HepG2 (cell line): ENCODE results near the gene MCC. TPM values are rescaled to one million over a fixed set of nuclear protein-coding genes. Genes with fewer than 3 reads are reported as not detected.

ENCODE experiments used
- ATAC-seq: fragments of 200-7000 bp; cut with Tn5 transposase; 3 replicates; pipeline ENCODE4 v1.9.1; 2020; ENCODE audit warnings: mild to moderate bottlenecking, moderate library complexity
- BruUV-seq: library from RNA; stranded (reverse); fragments of 400-500 nt; replicated peaks from 2 replicates; lab custom pipeline; 2021; lab: Mats Ljungman, UMichigan
- CTCF ChIA-PET: fragments of 300-600 bp; formaldehyde crosslinking; extraction: SDS; loops from one replicate; lab custom pipeline; 2021; ENCODE audit warnings: low total read pairs, inconsistent platforms, low intra/inter-chr PET ratio; lab: Yijun Ruan, JAX
- POLR2A ChIA-PET: fragments of 350-600 bp; sonication (Branson Sonifier 250); formaldehyde crosslinking; loops from one replicate; lab custom pipeline; 2020; ENCODE audit warnings: antibody characterized with exemption, inconsistent platforms; lab: Yijun Ruan, JAX
- DNase-seq: peaks from one replicate; pipeline ENCODE4 v3.0.0-alpha.2; 2015; ENCODE audit warnings: low spot score
- FAIRE-seq: peaks from 3 replicates; lab custom pipeline; 2011; peaks lifted over from hg19 to GRCh38; lab: Jason Lieb, UNC
- H2AFZ ChIP-seq: one replicate; pipeline ENCODE4 v1.6.1; 2011; ENCODE audit warnings: low read length, inconsistent platforms
- H3K27ac ChIP-seq: fragments of 300-600 bp; 3 replicates; pipeline ENCODE4 v1.8.0; 2011; ENCODE audit warnings: mixed run types, mild to moderate bottlenecking, mixed read lengths, low read length, inconsistent platforms; ENCODE audit not compliant: insufficient read depth; ENCODE audit errors: extremely low read length
- H3K27me3 ChIP-seq, 2 experiments: fragments of 200-600 bp in 1 of 2; 2 replicates in 1 of 2; 3 replicates in 1 of 2; pipeline versions ENCODE4 v1.6.0 to v1.8.0; 2011; ENCODE audit warnings: low read length in 2 of 2, mild to moderate bottlenecking in 2 of 2, moderate library complexity in 2 of 2, inconsistent platforms in 1 of 2; ENCODE audit not compliant: insufficient read depth in 2 of 2, control insufficient read depth in 1 of 2
- H3K36me3 ChIP-seq, 2 experiments: fragments of 200-600 bp in 1 of 2; replicated peaks in 1 of 2; 2 replicates in 1 of 2; 3 replicates in 1 of 2; pipeline versions ENCODE4 v1.5.1 to v1.8.0; 2011; ENCODE audit warnings: low read length in 2 of 2, inconsistent platforms in 1 of 2; ENCODE audit not compliant: insufficient read depth in 2 of 2, control insufficient read depth in 1 of 2
- H3K4me1 ChIP-seq: 2 replicates; pipeline ENCODE4 v1.5.1; 2012; ENCODE audit warnings: low read length, inconsistent platforms; ENCODE audit not compliant: insufficient read depth
- H3K4me2 ChIP-seq: 2 replicates; pipeline ENCODE4 v1.6.0; 2011; ENCODE audit warnings: low read depth, low read length, inconsistent platforms
- H3K4me3 ChIP-seq, 3 experiments: fragments of 200-600 bp in 1 of 3; sonication (generic), shearing (Covaris generic) in 1 of 3; replicated peaks in 1 of 3; 2 replicates each; pipeline ENCODE4 v1.5.1; 2011 to 2016; ENCODE audit warnings: low read length in 3 of 3, inconsistent platforms in 2 of 3, low read depth in 2 of 3, mild to moderate bottlenecking in 2 of 3, control low read depth in 1 of 3, mixed read lengths in 1 of 3; ENCODE audit not compliant: insufficient read depth in 1 of 3
- H3K79me2 ChIP-seq: one replicate; pipeline ENCODE4 v1.6.1; 2011; ENCODE audit warnings: low read length, inconsistent platforms; ENCODE audit not compliant: insufficient read depth
- H3K9ac ChIP-seq: 2 replicates; pipeline ENCODE4 v1.6.0; 2011; ENCODE audit warnings: mild to moderate bottlenecking, low read depth, low read length, inconsistent platforms; ENCODE audit not compliant: insufficient read depth
- H3K9me3 ChIP-seq: 2 replicates; pipeline ENCODE4 v1.5.1; 2012; ENCODE audit warnings: mild to moderate bottlenecking, low read length
- H4K20me1 ChIP-seq: 2 replicates; pipeline ENCODE4 v1.6.0; 2011; ENCODE audit warnings: inconsistent platforms, mild to moderate bottlenecking, low read length, moderate library complexity; ENCODE audit not compliant: insufficient read depth
- ARID3A ChIP-seq: IDR thresholded peaks from 2 replicates; pipeline ENCODE4 v1.6.1; 2012; ENCODE audit warnings: low read depth, low read length, improper control_type of control experiment
- GTF3A ChIP-seq: sonication (generic); formaldehyde crosslinking; conservative IDR thresholded peaks from 2 replicates; pipeline ENCODE4 v1.4.0; 2020; ENCODE audit warnings: mild to moderate bottlenecking, missing genetic modification reagents
- PAF1 ChIP-seq: IDR thresholded peaks from 2 replicates; pipeline ENCODE4 v1.6.1; 2016; ENCODE audit warnings: missing genetic modification reagents, missing compliant biosample characterization
- PHF5A ChIP-seq: IDR thresholded peaks from one replicate; pipeline ENCODE4 v1.6.1; 2018; ENCODE audit warnings: low read depth, missing genetic modification reagents; ENCODE audit not compliant: unreplicated experiment
- SMC3 ChIP-seq: IDR thresholded peaks from 2 replicates; pipeline ENCODE4 v1.6.1; 2011; ENCODE audit warnings: low read length, improper control_type of control experiment
- SSRP1 ChIP-seq: IDR thresholded peaks from 2 replicates; pipeline ENCODE4 v1.6.1; 2016; ENCODE audit warnings: control low read depth
- STAG1 ChIP-seq: sonication (generic); formaldehyde crosslinking; IDR thresholded peaks from 2 replicates; pipeline ENCODE4 v1.4.0; 2020; ENCODE audit warnings: missing genetic modification reagents
- ZNF224 ChIP-seq: sonication (generic); formaldehyde crosslinking; IDR thresholded peaks from 2 replicates; pipeline ENCODE4 v1.5.0; 2020; ENCODE audit warnings: mild to moderate bottlenecking, missing genetic modification reagents
- ZNF331 ChIP-seq: sonication (generic); formaldehyde crosslinking; IDR thresholded peaks from 2 replicates; pipeline ENCODE4 v1.4.0; 2020; ENCODE audit warnings: missing genetic modification reagents
- WGBS: methylation state at CpG from one replicate; pipeline ENCODE4 v1.1.6; 2017; ENCODE audit warnings: low lambda C conversion rate; 5-methylcytosine and 5-hydroxymethylcytosine counted together
- in situ Hi-C: cut with HindIII; loops from 2 replicates; pipeline ENCODE4 v1.10.0; 2017; ENCODE audit warnings: low pct_unique_long_range_greater_than_20kb; ENCODE audit not compliant: extremely low pct_ligation_motif_present
- intact Hi-C: fragments of 100-400 bp; cut with micrococcal nuclease; formaldehyde crosslinking; loops from one replicate; pipeline ENCODE4 v1.10.0; 2022; ENCODE audit not compliant: unreplicated experiment
- polyA plus RNA-seq, 8 experiments: library from polyadenylated mRNA; depleted of rRNA in 3 of 8; stranded (reverse) in 7 of 8; unstranded in 1 of 8; fragments of >200 nt; fragmentation: Illumina TruSeq in 4 of 8; extraction: Trizol in 4 of 8; gene quantifications; 2 replicates each; pipeline versions ENCODE4 v1.2.1 to v1.2.3, GENCODE V29; 2011 to 2016; ENCODE audit warnings: low read depth in 4 of 8, missing spikeins in 1 of 8, mixed read lengths in 1 of 8; ENCODE audit not compliant: insufficient read depth in 1 of 8
- total RNA-seq, 5 experiments: library from RNA; depleted of rRNA; stranded (reverse); fragments of >200 nt; fragmentation: Illumina TruSeq; extraction: Trizol; gene quantifications; 2 replicates each; pipeline ENCODE4 v1.2.3, GENCODE V29; 2016; ENCODE audit warnings: low read depth in 1 of 5
- TF ChIP-seq, protein P1 (sequence below): sonication (generic); formaldehyde crosslinking; IDR thresholded peaks from 2 replicates; pipeline ENCODE4 v1.5.0; 2020; ENCODE audit warnings: mild to moderate bottlenecking, missing genetic modification reagents, moderate library complexity
- TF ChIP-seq, protein P2 (sequence below): sonication (generic); formaldehyde crosslinking; conservative IDR thresholded peaks from 2 replicates; pipeline ENCODE4 v1.8.0; 2022; ENCODE audit warnings: mild to moderate bottlenecking, moderate library complexity, missing genetic modification reagents

The MCC gene
- total and polyA plus RNA-seq, 2 of the 13 experiments (the other 11 are each of a cell fraction or from before 2014, with no cell fraction given), result 0.55 to 2.4 TPM

GRCh38 chr5:113447498-113448050, 40.7 kb downstream of the MCC start:
- Histone ChIP-seq H2AFZ (no peak overlapping the region), H3K36me3 (no peaks in the 10 kb centered on the region), H3K9me3 (no peaks in the 10 kb centered on the region), H3K4me3 (no peak overlapping the region), H3K4me2 (no peak overlapping the region), H3K4me1 (no peaks in the 10 kb centered on the region), H3K27ac (no peak overlapping the region), H3K27me3 (no peaks in the 10 kb centered on the region; a peak in 2 of 5 replicates), H4K20me1 (no peaks in the 10 kb centered on the region), H3K79me2 (no peaks in the 10 kb centered on the region), H3K9ac (no peak overlapping the region)
- ChIA-PET POLR2A (no interaction called here), CTCF (interaction anchor here (2.1 kb wide), 1 partner anchor 63 kb away, joined by 8 read pairs; no protein-coding TSS in a partner anchor)
- FAIRE-seq, result no peak
- ATAC-seq, result peak; percentile 98
- DNase-seq, result peak; percentile 23
- in situ Hi-C loops, result no loop called here
- no TSS peak for BruUV-seq
- 41% methylated on average over 4 of the region's 4 CpGs for WGBS
- intact Hi-C loops, result loop anchor here (1.0 to 10.0 kb wide), 2 partner anchors 64 to 157 kb away; no protein-coding TSS in a partner anchor
- TF ChIP-seq, protein P1, sequence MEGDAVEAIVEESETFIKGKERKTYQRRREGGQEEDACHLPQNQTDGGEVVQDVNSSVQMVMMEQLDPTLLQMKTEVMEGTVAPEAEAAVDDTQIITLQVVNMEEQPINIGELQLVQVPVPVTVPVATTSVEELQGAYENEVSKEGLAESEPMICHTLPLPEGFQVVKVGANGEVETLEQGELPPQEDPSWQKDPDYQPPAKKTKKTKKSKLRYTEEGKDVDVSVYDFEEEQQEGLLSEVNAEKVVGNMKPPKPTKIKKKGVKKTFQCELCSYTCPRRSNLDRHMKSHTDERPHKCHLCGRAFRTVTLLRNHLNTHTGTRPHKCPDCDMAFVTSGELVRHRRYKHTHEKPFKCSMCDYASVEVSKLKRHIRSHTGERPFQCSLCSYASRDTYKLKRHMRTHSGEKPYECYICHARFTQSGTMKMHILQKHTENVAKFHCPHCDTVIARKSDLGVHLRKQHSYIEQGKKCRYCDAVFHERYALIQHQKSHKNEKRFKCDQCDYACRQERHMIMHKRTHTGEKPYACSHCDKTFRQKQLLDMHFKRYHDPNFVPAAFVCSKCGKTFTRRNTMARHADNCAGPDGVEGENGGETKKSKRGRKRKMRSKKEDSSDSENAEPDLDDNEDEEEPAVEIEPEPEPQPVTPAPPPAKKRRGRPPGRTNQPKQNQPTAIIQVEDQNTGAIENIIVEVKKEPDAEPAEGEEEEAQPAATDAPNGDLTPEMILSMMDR (CRISPR knock-in tag), result peak; percentile 58
- TF ChIP-seq ARID3A (no peak), GTF3A (CRISPR knock-in tag) (no peak), SMC3 (peak; percentile 53; the same call in 1 of the 2 replicates), PHF5A (CRISPR knock-in tag) (no peak), ZNF331 (CRISPR knock-in tag) (no peak), ZNF224 (no peak), PAF1 (CRISPR knock-in tag) (no peak), SSRP1 (no peak), STAG1 (CRISPR knock-in tag) (peak; percentile 32)
- TF ChIP-seq, protein P2, sequence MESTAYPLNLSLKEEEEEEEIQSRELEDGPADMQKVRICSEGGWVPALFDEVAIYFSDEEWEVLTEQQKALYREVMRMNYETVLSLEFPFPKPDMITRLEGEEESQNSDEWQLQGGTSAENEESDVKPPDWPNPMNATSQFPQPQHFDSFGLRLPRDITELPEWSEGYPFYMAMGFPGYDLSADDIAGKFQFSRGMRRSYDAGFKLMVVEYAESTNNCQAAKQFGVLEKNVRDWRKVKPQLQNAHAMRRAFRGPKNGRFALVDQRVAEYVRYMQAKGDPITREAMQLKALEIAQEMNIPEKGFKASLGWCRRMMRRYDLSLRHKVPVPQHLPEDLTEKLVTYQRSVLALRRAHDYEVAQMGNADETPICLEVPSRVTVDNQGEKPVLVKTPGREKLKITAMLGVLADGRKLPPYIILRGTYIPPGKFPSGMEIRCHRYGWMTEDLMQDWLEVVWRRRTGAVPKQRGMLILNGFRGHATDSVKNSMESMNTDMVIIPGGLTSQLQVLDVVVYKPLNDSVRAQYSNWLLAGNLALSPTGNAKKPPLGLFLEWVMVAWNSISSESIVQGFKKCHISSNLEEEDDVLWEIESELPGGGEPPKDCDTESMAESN (CRISPR knock-in tag), result no peak
